Measurements from ENCODE around the gene TBC1D22A.

DNA sequence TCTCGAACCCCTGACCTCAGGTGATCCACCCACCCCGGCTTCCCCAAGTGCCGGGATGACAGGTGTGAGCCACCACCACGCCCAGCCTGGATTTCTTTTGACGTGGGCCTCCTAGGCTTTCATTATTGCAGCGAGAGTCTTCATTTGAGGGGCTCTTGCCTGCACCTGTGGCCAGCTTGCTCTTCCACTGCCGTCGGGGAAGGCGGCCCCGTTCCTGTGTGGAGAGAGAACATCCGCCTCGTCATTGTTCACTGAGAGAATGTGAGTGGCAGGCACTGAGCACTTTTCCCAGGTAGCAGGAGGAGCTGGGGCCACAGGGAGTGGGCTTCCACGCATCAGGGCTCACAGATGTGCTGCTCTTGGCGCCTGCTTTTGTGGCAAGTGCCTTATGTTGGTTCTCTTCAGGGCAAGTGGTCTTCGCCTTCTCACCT lies 365.0 kb downstream of the TBC1D22A start:
- TF ChIP-seq, protein P1, sequence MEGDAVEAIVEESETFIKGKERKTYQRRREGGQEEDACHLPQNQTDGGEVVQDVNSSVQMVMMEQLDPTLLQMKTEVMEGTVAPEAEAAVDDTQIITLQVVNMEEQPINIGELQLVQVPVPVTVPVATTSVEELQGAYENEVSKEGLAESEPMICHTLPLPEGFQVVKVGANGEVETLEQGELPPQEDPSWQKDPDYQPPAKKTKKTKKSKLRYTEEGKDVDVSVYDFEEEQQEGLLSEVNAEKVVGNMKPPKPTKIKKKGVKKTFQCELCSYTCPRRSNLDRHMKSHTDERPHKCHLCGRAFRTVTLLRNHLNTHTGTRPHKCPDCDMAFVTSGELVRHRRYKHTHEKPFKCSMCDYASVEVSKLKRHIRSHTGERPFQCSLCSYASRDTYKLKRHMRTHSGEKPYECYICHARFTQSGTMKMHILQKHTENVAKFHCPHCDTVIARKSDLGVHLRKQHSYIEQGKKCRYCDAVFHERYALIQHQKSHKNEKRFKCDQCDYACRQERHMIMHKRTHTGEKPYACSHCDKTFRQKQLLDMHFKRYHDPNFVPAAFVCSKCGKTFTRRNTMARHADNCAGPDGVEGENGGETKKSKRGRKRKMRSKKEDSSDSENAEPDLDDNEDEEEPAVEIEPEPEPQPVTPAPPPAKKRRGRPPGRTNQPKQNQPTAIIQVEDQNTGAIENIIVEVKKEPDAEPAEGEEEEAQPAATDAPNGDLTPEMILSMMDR (IDR thresholded peaks at IDR 0.05) = no peak
- no peak for TF ChIP-seq POLR2A (IDR thresholded peaks at IDR 0.05)
